ENCODE data around the gene NPM3. TPM values are rescaled to one million over a fixed set of nuclear protein-coding genes. Genes with fewer than 3 reads are reported as not detected.

The NPM3 gene
- total and polyA plus RNA-seq, 8 donors, result 13.2 to 23.3 (median 18.1) TPM

DNA sequence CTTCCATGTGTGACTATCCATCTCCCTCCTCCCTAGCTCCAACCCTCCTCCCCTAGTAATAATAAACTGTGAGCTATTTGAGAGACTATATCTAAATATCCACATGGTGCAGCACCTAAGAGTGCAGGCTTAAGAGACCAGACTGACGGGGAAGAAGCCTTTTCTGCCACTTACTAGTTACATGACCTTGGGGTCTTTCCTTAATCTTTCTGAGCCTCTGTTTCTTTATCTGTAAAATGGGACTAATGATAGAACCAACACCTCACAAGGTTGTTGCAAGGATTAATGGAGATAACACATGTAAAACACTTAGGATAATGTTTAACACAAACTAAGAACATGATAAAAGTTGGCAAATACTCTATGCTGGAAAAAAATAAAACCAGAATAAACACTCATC is 51.1 kb downstream of the NPM3 start:
- no peaks in the 10 kb centered on the region for H3K9me3 ChIP-seq
- no peak for FAIRE-seq
- H3K36me3 ChIP-seq, result no peaks in the 10 kb centered on the region
- no peaks in the 10 kb centered on the region for H3K27me3 ChIP-seq
- no peak for TF ChIP-seq CTCF (IDR thresholded peaks at IDR 0.05)
- WGBS, 2 donors, result 42 to 61% methylated on average over 1 of the region's 1 CpG
- DNase-seq, result no peak
- intact Hi-C loops (cut with DNase I), result no loop called here
- H3K4me1 ChIP-seq, result no peaks in the 10 kb centered on the region
- H3K27ac ChIP-seq, result no peak overlapping the region
- ATAC-seq, result no peak
- no peak overlapping the region for H3K4me3 ChIP-seq

Other genes starting within 250 kb of the NPM3 start
- gene POLL, start 195.2 kb downstream of the NPM3 start, total RNA-seq, result 10 to 100 TPM; 18.2 to 32.9 (median 30.1) TPM
- 10 to 100 TPM; 54.5 to 81.1 TPM for gene POLL, start 195.2 kb downstream of the NPM3 start, polyA plus RNA-seq
- gene DPCD, start 195.1 kb downstream of the NPM3 start, total RNA-seq, result 1 to 10 TPM; 4.7 to 9.1 (median 6.4) TPM
- gene DPCD, start 195.1 kb downstream of the NPM3 start, polyA plus RNA-seq, result 10 to 100 TPM; 10.1 to 17.0 TPM
- gene FBXW4, start 88.3 kb downstream of the NPM3 start, total RNA-seq, result 10 to 100 TPM; 32.3 to 49.4 (median 40.0) TPM
- gene FBXW4, start 88.3 kb downstream of the NPM3 start, polyA plus RNA-seq, result 10 to 100 TPM; 37.0 to 45.9 TPM
- gene FGF8, start 7.3 kb downstream of the NPM3 start, total RNA-seq, result not detected
- not detected for gene FGF8, start 7.3 kb downstream of the NPM3 start, polyA plus RNA-seq
- gene OGA, start 35.0 kb upstream of the NPM3 start, total RNA-seq, result 10 to 100 TPM; 29.3 to 57.3 (median 32.2) TPM
- gene OGA, start 35.0 kb upstream of the NPM3 start, polyA plus RNA-seq, result 10 to 100 TPM; 29.8 to 47.2 TPM
- gene KCNIP2, start 60.4 kb upstream of the NPM3 start, total RNA-seq, result 1 to 10 TPM in 4 of 6 donors, under 1 TPM in 2; 0.67 to 2.2 (median 1.2) TPM
- 1 to 10 TPM; 1.8 to 3.0 TPM for gene KCNIP2, start 60.4 kb upstream of the NPM3 start, polyA plus RNA-seq

Measured in pancreas (tissue), 10 donors.